CD8-positive, alpha-beta memory T cell (primary cell): ENCODE results near the gene PRICKLE2. TPM values are rescaled to one million over a fixed set of nuclear protein-coding genes. Genes with fewer than 3 reads are reported as not detected.

Experiments used
- CTCF ChIA-PET: fragments of 350-600 bp; sonication (Branson Sonifier 250); formaldehyde crosslinking; loops from one replicate; lab custom pipeline; 2021; ENCODE audit warnings: antibody characterized with exemption; lab: Charles Lee
- POLR2A ChIA-PET: fragments of 350-600 bp; sonication (Branson Sonifier 250); formaldehyde crosslinking; loops from one replicate; lab custom pipeline; 2021; ENCODE audit warnings: antibody characterized with exemption; lab: Charles Lee
- DNase-seq, 5 donors: peaks; one replicate each; pipeline versions ENCODE4 v3.0.0 to v3.0.0-alpha.2; 2020 to 2022; ENCODE audit warnings: mixed read lengths in 1 of 5
- H3K27ac ChIP-seq: one replicate; pipeline ENCODE4 v1.7.0; 2013; ENCODE audit warnings: low read depth, mild to moderate bottlenecking, low read length, moderate library complexity
- H3K27me3 ChIP-seq: 2 replicates; pipeline ENCODE4 v1.7.0; 2013; ENCODE audit warnings: low read length, mild to moderate bottlenecking; ENCODE audit not compliant: insufficient read depth, poor library complexity, severe bottlenecking
- H3K36me3 ChIP-seq: 2 replicates; pipeline ENCODE4 v1.7.0; 2013; ENCODE audit warnings: mild to moderate bottlenecking, low read length, moderate library complexity; ENCODE audit not compliant: insufficient read depth
- H3K4me1 ChIP-seq: 2 replicates; pipeline ENCODE4 v1.7.0; 2013; ENCODE audit warnings: mild to moderate bottlenecking, low read length, moderate library complexity; ENCODE audit not compliant: insufficient read depth
- H3K4me3 ChIP-seq: 2 replicates; pipeline ENCODE4 v1.7.0; 2013; ENCODE audit warnings: mild to moderate bottlenecking, low read length
- H3K9me3 ChIP-seq: 2 replicates; pipeline ENCODE4 v1.7.0; 2013; ENCODE audit warnings: mild to moderate bottlenecking, low read length
- H3K27ac Mint-ChIP-seq, 8 donors: one replicate each; pipeline ENCODE4 v1.8.0; 2020 to 2021; ENCODE audit warnings: mixed read lengths in 8 of 8, mild to moderate bottlenecking in 6 of 8, inconsistent platforms in 3 of 8, moderate library complexity in 3 of 8
- H3K27me3 Mint-ChIP-seq, 2 donors: one replicate each; pipeline ENCODE4 v1.8.0; 2020 to 2021; ENCODE audit warnings: mixed read lengths in 2 of 2, mild to moderate bottlenecking in 1 of 2, moderate library complexity in 1 of 2
- H3K36me3 Mint-ChIP-seq, 3 donors: one replicate each; pipeline ENCODE4 v1.8.0; 2020 to 2021; ENCODE audit warnings: mixed read lengths in 3 of 3, inconsistent platforms in 1 of 3, mild to moderate bottlenecking in 1 of 3
- H3K4me1 Mint-ChIP-seq, 3 donors: one replicate each; pipeline ENCODE4 v1.8.0; 2020 to 2021; ENCODE audit warnings: mixed read lengths in 3 of 3, inconsistent platforms in 1 of 3, mild to moderate bottlenecking in 1 of 3
- H3K4me3 Mint-ChIP-seq, 7 donors: one replicate each; pipeline ENCODE4 v1.8.0; 2020 to 2021; ENCODE audit warnings: mixed read lengths in 7 of 7, mild to moderate bottlenecking in 6 of 7, moderate library complexity in 4 of 7, inconsistent platforms in 2 of 7
- H3K9me3 Mint-ChIP-seq, 5 donors: one replicate each; pipeline ENCODE4 v1.8.0; 2020 to 2022; ENCODE audit warnings: mixed read lengths in 5 of 5, mild to moderate bottlenecking in 3 of 5, moderate library complexity in 2 of 5, inconsistent platforms in 1 of 5
- polyA plus RNA-seq: library from polyadenylated mRNA; unstranded; fragments of 300-500 nt; fragmentation: Illumina TruSeq; gene quantifications from one replicate; pipeline ENCODE4 v1.2.3, GENCODE V29; 2021
- total RNA-seq, 2 experiments: library from RNA; stranded (reverse); gene quantifications; one replicate each; pipeline ENCODE4 v1.2.3, GENCODE V29; 2021

PRICKLE2 gene
- total and polyA plus RNA-seq, 3 experiments from 2014 or later: not detected

DNA sequence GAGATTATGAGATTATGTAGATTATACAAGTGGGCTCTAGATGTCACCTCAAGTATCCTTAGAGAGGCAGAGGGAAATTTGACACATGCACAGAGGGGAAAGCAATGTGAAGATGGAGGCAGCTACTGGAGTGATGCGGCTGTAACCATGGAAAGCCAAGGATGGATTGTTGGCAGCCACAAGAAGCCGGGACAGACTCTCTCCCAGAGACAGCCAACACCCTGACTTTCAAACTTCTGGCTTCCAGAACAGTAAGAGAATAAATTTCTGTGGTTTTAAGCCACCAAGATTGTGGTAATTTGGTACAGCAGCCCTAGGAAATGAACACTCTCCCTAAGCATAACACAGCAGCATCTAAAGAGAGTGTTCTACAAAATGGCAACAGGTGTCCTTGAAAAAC is 34.4 kb upstream of the PRICKLE2 start:
- no peak overlapping the region for H3K27ac ChIP-seq
- H3K36me3 ChIP-seq: no peaks in the 10 kb centered on the region
- H3K27ac Mint-ChIP-seq: no peak overlapping the region
- H3K4me3 ChIP-seq: no peak overlapping the region
- H3K4me1 Mint-ChIP-seq: no peaks in the 10 kb centered on the region
- no peaks in the 10 kb centered on the region for H3K36me3 Mint-ChIP-seq
- no peak for DNase-seq
- POLR2A ChIA-PET: no interaction called here
- peaks cover 5 to 7% of the 10 kb centered on the region in 2 donors for H3K27me3 Mint-ChIP-seq
- H3K9me3 Mint-ChIP-seq: no peaks in the 10 kb centered on the region
- H3K27me3 ChIP-seq: no peaks in the 10 kb centered on the region
- H3K9me3 ChIP-seq: no peaks in the 10 kb centered on the region
- H3K4me1 ChIP-seq: no peaks in the 10 kb centered on the region
- CTCF ChIA-PET: no interaction called here
- no peak overlapping the region for H3K4me3 Mint-ChIP-seq

DNA sequence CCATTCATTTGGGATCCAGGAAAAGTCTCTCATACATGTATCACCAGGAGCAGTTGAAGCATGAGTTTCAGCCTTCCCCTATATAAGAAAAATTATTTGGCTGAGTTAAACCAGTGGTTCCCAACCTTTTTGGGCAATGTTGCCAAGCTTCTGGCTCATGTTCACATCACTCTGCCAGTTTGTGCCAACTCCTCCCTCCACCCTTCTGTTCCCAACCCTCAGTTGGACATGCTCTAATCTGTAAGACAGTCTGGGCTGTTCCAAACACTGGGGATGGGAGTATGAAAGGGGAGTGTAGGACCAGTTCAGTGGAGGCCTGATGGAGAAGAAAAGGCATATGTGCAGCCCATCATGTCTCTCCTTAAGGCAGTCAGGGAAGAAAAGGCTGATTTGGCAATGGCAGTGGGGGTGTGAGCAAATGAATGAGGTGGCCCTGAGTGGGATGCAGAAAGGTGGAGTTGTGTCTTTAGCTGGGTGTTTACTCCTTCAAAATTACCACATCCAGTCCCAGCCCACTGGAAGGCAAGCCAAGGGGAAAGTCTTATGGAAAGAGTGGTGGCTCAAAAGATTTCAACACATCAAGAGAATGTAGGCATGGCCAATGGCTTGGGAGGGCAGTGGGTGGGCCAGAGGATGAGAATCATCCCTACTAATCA is 32.0 kb upstream of the PRICKLE2 start:
- Histone ChIP-seq H3K4me3 (no peak overlapping the region), H3K27ac (no peak overlapping the region), H3K9me3 (no peaks in the 10 kb centered on the region), H3K27me3 (no peaks in the 10 kb centered on the region), H3K36me3 (no peaks in the 10 kb centered on the region), H3K4me1 (no peaks in the 10 kb centered on the region)
- ChIA-PET POLR2A (no interaction called here), CTCF (no interaction called here)
- H3K27me3 Mint-ChIP-seq: peaks cover under 1 to 8% of the 10 kb centered on the region in 2 donors
- H3K4me1 Mint-ChIP-seq: no peaks in the 10 kb centered on the region
- no peak overlapping the region for H3K4me3 Mint-ChIP-seq
- H3K27ac Mint-ChIP-seq: no peak overlapping the region
- H3K9me3 Mint-ChIP-seq: no peaks in the 10 kb centered on the region
- H3K36me3 Mint-ChIP-seq: no peaks in the 10 kb centered on the region
- no peak for DNase-seq

- H3K9me3 ChIP-seq: no peaks in the 10 kb centered on the region
- no peaks in the 10 kb centered on the region for H3K27me3 ChIP-seq
- Mint-ChIP-seq H3K27me3 (peaks cover 3 to 8% of the 10 kb centered on the region in 2 donors), H3K4me3 (no peak overlapping the region), H3K27ac (no peak overlapping the region), H3K9me3 (no peaks in the 10 kb centered on the region), H3K36me3 (no peaks in the 10 kb centered on the region), H3K4me1 (no peaks in the 10 kb centered on the region)
- no peak for DNase-seq
- no peak overlapping the region for H3K4me3 ChIP-seq
- no peaks in the 10 kb centered on the region for H3K36me3 ChIP-seq
- no peak overlapping the region for H3K27ac ChIP-seq
- H3K4me1 ChIP-seq: no peaks in the 10 kb centered on the region
- ChIA-PET CTCF (no interaction called here), POLR2A (no interaction called here)
Measured at GRCh38 chr3:64255741-64256340, 30.6 kb upstream of the PRICKLE2 start.

- H3K27ac ChIP-seq: no peak overlapping the region
- no peak for DNase-seq
- H3K36me3 ChIP-seq: no peaks in the 10 kb centered on the region
- H3K9me3 ChIP-seq: no peaks in the 10 kb centered on the region
- Mint-ChIP-seq H3K4me1 (no peaks in the 10 kb centered on the region), H3K27ac (no peak overlapping the region), H3K27me3 (peaks cover 3 to 8% of the 10 kb centered on the region in 2 donors), H3K36me3 (no peaks in the 10 kb centered on the region), H3K4me3 (no peak overlapping the region), H3K9me3 (no peaks in the 10 kb centered on the region)
- ChIA-PET CTCF (no interaction called here), POLR2A (no interaction called here)
- H3K27me3 ChIP-seq: no peaks in the 10 kb centered on the region
- no peak overlapping the region for H3K4me3 ChIP-seq
- no peaks in the 10 kb centered on the region for H3K4me1 ChIP-seq
Measured at GRCh38 chr3:64254443-64254842, 29.2 kb upstream of the PRICKLE2 start.

GRCh38 chr3:64253689-64254088 is 28.4 kb upstream of the PRICKLE2 start:
- CTCF ChIA-PET: no interaction called here
- Histone ChIP-seq H3K4me3 (no peak overlapping the region), H3K27ac (no peak overlapping the region), H3K27me3 (no peaks in the 10 kb centered on the region), H3K4me1 (no peaks in the 10 kb centered on the region), H3K9me3 (no peaks in the 10 kb centered on the region), H3K36me3 (no peaks in the 10 kb centered on the region)
- Mint-ChIP-seq H3K36me3 (no peaks in the 10 kb centered on the region), H3K4me3 (no peak overlapping the region), H3K27me3 (peaks cover 3 to 8% of the 10 kb centered on the region in 2 donors), H3K4me1 (no peaks in the 10 kb centered on the region), H3K9me3 (no peaks in the 10 kb centered on the region), H3K27ac (no peak overlapping the region)
- no peak for DNase-seq
- POLR2A ChIA-PET: no interaction called here

GRCh38 chr3:64251019-64251418 is 25.8 kb upstream of the PRICKLE2 start:
- Histone ChIP-seq H3K4me1 (no peaks in the 10 kb centered on the region), H3K27me3 (no peaks in the 10 kb centered on the region), H3K9me3 (no peaks in the 10 kb centered on the region), H3K4me3 (no peak overlapping the region), H3K27ac (no peak overlapping the region), H3K36me3 (no peaks in the 10 kb centered on the region)
- H3K27me3 Mint-ChIP-seq: peaks cover 3 to 4% of the 10 kb centered on the region in 2 donors
- no peak overlapping the region for H3K27ac Mint-ChIP-seq
- H3K4me1 Mint-ChIP-seq: no peaks in the 10 kb centered on the region
- DNase-seq: no peak
- ChIA-PET CTCF (no interaction called here), POLR2A (no interaction called here)
- H3K9me3 Mint-ChIP-seq: peaks cover 0 to 1% (median 0%) of the 10 kb centered on the region in 5 donors
- no peaks in the 10 kb centered on the region for H3K36me3 Mint-ChIP-seq
- H3K4me3 Mint-ChIP-seq: no peak overlapping the region

DNA sequence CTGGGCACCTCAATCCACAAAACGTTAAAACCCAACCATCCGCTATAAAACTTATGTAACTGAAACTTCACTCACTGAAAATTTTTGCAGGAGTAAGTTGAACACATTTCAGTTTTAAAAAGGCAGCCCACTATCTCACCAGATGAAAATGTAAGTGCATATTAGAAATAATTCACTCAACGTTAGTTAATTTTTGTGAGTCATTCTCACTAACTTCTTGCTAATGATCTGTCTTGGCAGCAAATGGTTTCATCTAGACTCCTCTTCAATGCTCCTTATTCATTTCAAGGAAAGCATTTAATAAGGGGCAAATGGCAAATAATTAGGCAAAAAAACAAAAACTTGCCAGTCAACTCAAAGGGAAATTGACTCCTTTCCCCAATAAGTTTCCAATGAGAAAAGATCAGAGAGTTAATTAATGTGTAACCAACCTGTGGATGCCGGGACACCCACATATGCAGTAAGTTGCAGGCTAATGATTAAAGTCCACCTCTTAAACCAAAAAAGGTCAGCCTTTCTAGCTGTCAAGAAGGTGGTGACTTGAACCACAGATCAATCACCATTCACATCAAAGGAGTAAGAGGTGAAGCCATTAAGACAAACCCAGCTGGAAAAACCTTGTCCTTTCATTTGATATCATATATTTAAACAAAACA is 22.9 kb upstream of the PRICKLE2 start:
- no peak overlapping the region for H3K4me3 ChIP-seq
- Mint-ChIP-seq H3K27me3 (peaks cover 4 to 8% of the 10 kb centered on the region in 2 donors), H3K9me3 (peaks cover 0 to 1% (median 0%) of the 10 kb centered on the region in 5 donors), H3K36me3 (no peaks in the 10 kb centered on the region), H3K27ac (no peak overlapping the region), H3K4me3 (no peak overlapping the region), H3K4me1 (no peaks in the 10 kb centered on the region)
- no peak overlapping the region for H3K27ac ChIP-seq
- no peaks in the 10 kb centered on the region for H3K36me3 ChIP-seq
- no peak for DNase-seq
- H3K27me3 ChIP-seq: no peaks in the 10 kb centered on the region
- H3K9me3 ChIP-seq: no peaks in the 10 kb centered on the region
- POLR2A ChIA-PET: no interaction called here
- H3K4me1 ChIP-seq: no peaks in the 10 kb centered on the region
- CTCF ChIA-PET: no interaction called here
